ENCODE data around the gene LACTBL1.

Gene LACTBL1

GRCh38 chr1:22918644-22919043 lies 54.0 kb downstream of the LACTBL1 start:
- DNase-seq (ENCODE audit: low read depth in 1 of 2, low spot score in 1 of 2): no peak
- TF ChIP-seq POLR2AphosphoS5 (IDR thresholded peaks at IDR 0.05; ENCODE audit: low read depth): no peak
- TF ChIP-seq SPI1 (IDR thresholded peaks at IDR 0.05; ENCODE audit: borderline replicate concordance, low read depth): no peak
- TF ChIP-seq CTCF (IDR thresholded peaks at IDR 0.05; ENCODE audit: insufficient read depth, low read length): no peak
- no peak for TF ChIP-seq REST (IDR thresholded peaks at IDR 0.05; ENCODE audit: insufficient replicate concordance, low read depth)
- no peak for TF ChIP-seq GABPA (IDR thresholded peaks at IDR 0.05; ENCODE audit: low read depth)
- no peaks in the 10 kb centered on the region for H3K27me3 ChIP-seq (ENCODE audit: insufficient read depth, poor library complexity, severe bottlenecking)
- H3K4me3 ChIP-seq (replicated peaks; ENCODE audit: insufficient read depth, low read length): no peak overlapping the region
- H3K27ac ChIP-seq (replicated peaks): no peak overlapping the region

- no peaks in the 10 kb centered on the region for H3K27me3 ChIP-seq (ENCODE audit: insufficient read depth, poor library complexity, severe bottlenecking)
- no peak overlapping the region for H3K27ac ChIP-seq (replicated peaks)
- TF ChIP-seq SPI1 (IDR thresholded peaks at IDR 0.05; ENCODE audit: borderline replicate concordance, low read depth) (no peak), CTCF (IDR thresholded peaks at IDR 0.05; ENCODE audit: insufficient read depth, low read length) (no peak), POLR2AphosphoS5 (IDR thresholded peaks at IDR 0.05; ENCODE audit: low read depth) (no peak), GABPA (IDR thresholded peaks at IDR 0.05; ENCODE audit: low read depth) (no peak), REST (IDR thresholded peaks at IDR 0.05; ENCODE audit: insufficient replicate concordance, low read depth) (no peak)
- DNase-seq (ENCODE audit: low read depth in 1 of 2, low spot score in 1 of 2): no peak
- no peak overlapping the region for H3K4me3 ChIP-seq (replicated peaks; ENCODE audit: insufficient read depth, low read length)
These were observed 54.7 kb downstream of the LACTBL1 start for GRCh38 chr1:22917989-22918388.

DNA sequence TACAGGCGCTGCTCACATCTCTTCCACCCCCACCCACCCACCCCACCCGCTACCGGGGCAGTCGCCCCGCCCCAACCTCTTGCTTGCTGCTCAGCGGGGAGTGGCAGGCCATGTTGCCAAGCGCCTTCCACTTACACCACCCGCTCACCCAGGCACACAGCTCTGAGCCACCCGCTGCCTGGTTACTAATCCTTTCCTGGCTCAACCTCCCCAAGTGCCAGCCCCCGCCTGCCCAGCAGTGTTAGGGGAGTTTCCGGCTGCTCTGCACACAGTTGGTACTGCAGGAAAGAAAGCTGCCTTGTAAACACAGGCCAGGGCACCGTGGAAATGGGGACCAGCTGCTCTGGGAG lies 56.2 kb downstream of the LACTBL1 start:
- no peak overlapping the region for H3K4me3 ChIP-seq (replicated peaks; ENCODE audit: insufficient read depth, low read length)
- H3K27ac ChIP-seq (replicated peaks): no peak overlapping the region
- no peaks in the 10 kb centered on the region for H3K27me3 ChIP-seq (ENCODE audit: insufficient read depth, poor library complexity, severe bottlenecking)
- TF ChIP-seq CTCF (IDR thresholded peaks at IDR 0.05; ENCODE audit: insufficient read depth, low read length): no peak
- no peak for TF ChIP-seq POLR2AphosphoS5 (IDR thresholded peaks at IDR 0.05; ENCODE audit: low read depth)
- no peak for DNase-seq (ENCODE audit: low read depth in 1 of 2, low spot score in 1 of 2)

GRCh38 chr1:22915816-22916470 lies 56.7 kb downstream of the LACTBL1 start:
- H3K27ac ChIP-seq (replicated peaks): no peak overlapping the region
- no peak overlapping the region for H3K4me3 ChIP-seq (replicated peaks; ENCODE audit: insufficient read depth, low read length)
- TF ChIP-seq SPI1 (IDR thresholded peaks at IDR 0.05; ENCODE audit: borderline replicate concordance, low read depth) (no peak), GABPA (IDR thresholded peaks at IDR 0.05; ENCODE audit: low read depth) (no peak), REST (IDR thresholded peaks at IDR 0.05; ENCODE audit: insufficient replicate concordance, low read depth) (no peak)
- no peak for DNase-seq (ENCODE audit: low read depth in 1 of 2, low spot score in 1 of 2)
- H3K27me3 ChIP-seq (ENCODE audit: insufficient read depth, poor library complexity, severe bottlenecking): no peaks in the 10 kb centered on the region
